Panc1 (cell line): ENCODE data around the gene PPP2R5D. TPM values are rescaled to one million over a fixed set of nuclear protein-coding genes. Genes with fewer than 3 reads are reported as not detected.

Experiments
- ATAC-seq: fragments of 200-7000 bp; cut with Tn5 transposase; 2 replicates; pipeline ENCODE4 v1.9.1; 2020; ENCODE audit warnings: mild to moderate bottlenecking, moderate library complexity
- BruUV-seq: library from RNA; stranded (reverse); fragments of 400-500 nt; replicated peaks from 2 replicates; lab custom pipeline; 2021; lab: Mats Ljungman, UMichigan
- CTCF ChIA-PET: fragments of 300-600 bp; sonication (Branson Sonifier 250); formaldehyde crosslinking; loops from one replicate; lab custom pipeline; 2022; ENCODE audit warnings: antibody characterized with exemption; lab: Charles Lee
- POLR2A ChIA-PET: fragments of 300-600 bp; sonication (Branson Sonifier 250); formaldehyde crosslinking; loops from one replicate; lab custom pipeline; 2022; ENCODE audit warnings: antibody characterized with exemption; lab: Charles Lee
- DNase-seq: peaks from one replicate; pipeline ENCODE4 v3.0.0-alpha.2; 2010; ENCODE audit warnings: low read depth, low spot score
- H3K27ac ChIP-seq: 2 replicates; pipeline ENCODE4 v1.5.1; 2011; ENCODE audit warnings: mild to moderate bottlenecking, low read length, inconsistent platforms
- H3K27me3 ChIP-seq: fragments of 200-500 bp; sonication (Bioruptor generic); 2 replicates; pipeline ENCODE4 v1.6.0; 2014; ENCODE audit warnings: low read length, inconsistent platforms; ENCODE audit not compliant: control insufficient read depth, insufficient read depth
- H3K36me3 ChIP-seq: fragments of 200-500 bp; sonication (Bioruptor generic); 2 replicates; pipeline ENCODE4 v1.5.1; 2014; ENCODE audit warnings: inconsistent platforms, mild to moderate bottlenecking, low read length, moderate library complexity; ENCODE audit not compliant: control insufficient read depth, insufficient read depth
- H3K4me1 ChIP-seq: 2 replicates; pipeline ENCODE4 v1.5.1; 2011; ENCODE audit warnings: inconsistent platforms, mild to moderate bottlenecking, low read length, moderate library complexity; ENCODE audit not compliant: control insufficient read depth, insufficient read depth
- H3K4me3 ChIP-seq, 2 experiments: 2 replicates each; pipeline ENCODE4 v1.5.1; 2011 to 2012; ENCODE audit warnings: low read depth in 2 of 2, low read length in 2 of 2, mild to moderate bottlenecking in 2 of 2, inconsistent platforms in 1 of 2, moderate library complexity in 1 of 2
- H3K9me3 ChIP-seq: fragments of 200-500 bp; sonication (Bioruptor generic); 2 replicates; pipeline ENCODE4 v1.5.1; 2014; ENCODE audit warnings: low read depth, mild to moderate bottlenecking, inconsistent platforms, low read length, moderate library complexity; ENCODE audit not compliant: control insufficient read depth, insufficient read depth
- POLR2AphosphoS5 ChIP-seq: IDR thresholded peaks from 2 replicates; pipeline ENCODE4 v1.6.1; 2012; ENCODE audit warnings: mild to moderate bottlenecking, low read depth, low read length, moderate library complexity
- SIN3A ChIP-seq: IDR thresholded peaks from 2 replicates; pipeline ENCODE4 v1.6.1; 2012; ENCODE audit warnings: low read depth, mild to moderate bottlenecking, low read length, moderate library complexity, borderline replicate concordance; ENCODE audit not compliant: insufficient read depth
- TCF7L2 ChIP-seq: IDR thresholded peaks from 2 replicates; pipeline ENCODE4 v1.6.1; 2011; ENCODE audit warnings: mild to moderate bottlenecking, low read depth, low read length, inconsistent platforms
- in situ Hi-C: cut with HindIII; loops from 2 replicates; pipeline ENCODE4 v1.10.0; 2016; ENCODE audit warnings: low sequenced_read_pairs, low pct_unique_long_range_greater_than_20kb
- intact Hi-C: fragments of 100-400 bp; cut with micrococcal nuclease; formaldehyde crosslinking; loops from one replicate; pipeline ENCODE4 v1.10.0; 2022; ENCODE audit not compliant: unreplicated experiment
- total RNA-seq: library from RNA; stranded (reverse); gene quantifications from one replicate; pipeline ENCODE4 v1.2.1, GENCODE V29; 2021; ENCODE audit not compliant: unreplicated experiment
- TF ChIP-seq, protein P1 (sequence below): fragments of 450-650 bp; IDR thresholded peaks from 2 replicates; pipeline ENCODE4 v1.5.1; 2017; ENCODE audit warnings: mild to moderate bottlenecking
- TF ChIP-seq, protein P2 (sequence below), 2 experiments: IDR thresholded peaks; 2 replicates each; pipeline ENCODE4 v1.6.1; 2011 to 2012; ENCODE audit warnings: low read depth in 2 of 2, control low read depth in 1 of 2, low read length in 1 of 2, mild to moderate bottlenecking in 1 of 2, moderate library complexity in 1 of 2; ENCODE audit not compliant: insufficient read depth in 1 of 2

Gene PPP2R5D
- total RNA-seq, 1 experiment from 2014 or later, result 63.6 TPM

DNA sequence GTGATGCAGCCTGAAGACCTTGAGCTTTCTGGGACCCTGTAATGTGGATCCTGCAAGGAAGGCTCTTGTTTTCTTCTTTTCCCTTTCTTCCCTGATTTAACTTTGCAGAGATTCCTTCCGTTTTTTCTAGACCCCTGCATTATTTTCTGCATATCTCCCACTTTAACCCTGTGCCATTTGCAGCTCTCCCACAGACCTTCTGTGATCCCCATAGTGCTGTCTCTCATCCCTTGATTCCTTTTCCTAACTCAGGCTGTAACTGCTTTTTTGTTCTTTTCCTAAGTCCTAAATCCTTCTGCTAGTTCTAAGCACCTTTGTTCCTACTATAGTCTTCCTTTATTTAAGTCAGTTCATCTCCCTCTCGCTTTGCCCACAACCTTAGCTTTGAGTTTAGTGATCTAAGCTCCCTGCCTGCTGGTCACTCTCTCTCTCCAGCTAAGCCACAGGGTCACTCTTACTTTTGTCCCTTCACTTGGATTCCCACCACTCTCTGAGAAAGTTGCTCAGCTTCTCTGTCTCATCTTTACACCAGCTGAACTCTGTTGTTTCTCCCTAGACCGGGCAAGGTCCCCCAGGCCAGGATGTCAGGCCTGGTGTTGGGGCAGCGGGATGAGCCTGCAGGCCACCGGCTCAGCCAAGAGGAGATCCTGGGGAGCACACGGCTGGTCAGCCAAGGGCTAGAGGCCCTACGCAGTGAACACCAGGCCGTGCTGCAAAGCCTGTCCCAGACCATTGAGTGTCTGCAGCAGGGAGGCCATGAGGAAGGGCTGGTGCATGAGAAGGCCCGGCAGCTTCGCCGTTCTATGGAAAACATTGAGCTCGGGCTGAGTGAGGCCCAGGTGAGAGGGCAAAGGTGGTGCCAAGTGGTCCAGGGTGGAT is 76.6 kb downstream of the PPP2R5D start:
- H3K4me3 ChIP-seq, result no peak overlapping the region
- no peak for ATAC-seq
- in situ Hi-C loops (no loop called here), intact Hi-C loops (no loop called here)
- H3K36me3 ChIP-seq, result peaks cover 5% of the 10 kb centered on the region; the same call in 1 of the 2 replicates
- no peaks in the 10 kb centered on the region for H3K27me3 ChIP-seq
- CTCF ChIA-PET, result interaction anchor here (0.5 kb wide), 1 partner anchor 119 kb away, joined by 7 read pairs; no protein-coding TSS in a partner anchor
- peak overlapping the region; percentile 87; the same call in 1 of the 2 replicates for H3K27ac ChIP-seq
- TF ChIP-seq, protein P1, sequence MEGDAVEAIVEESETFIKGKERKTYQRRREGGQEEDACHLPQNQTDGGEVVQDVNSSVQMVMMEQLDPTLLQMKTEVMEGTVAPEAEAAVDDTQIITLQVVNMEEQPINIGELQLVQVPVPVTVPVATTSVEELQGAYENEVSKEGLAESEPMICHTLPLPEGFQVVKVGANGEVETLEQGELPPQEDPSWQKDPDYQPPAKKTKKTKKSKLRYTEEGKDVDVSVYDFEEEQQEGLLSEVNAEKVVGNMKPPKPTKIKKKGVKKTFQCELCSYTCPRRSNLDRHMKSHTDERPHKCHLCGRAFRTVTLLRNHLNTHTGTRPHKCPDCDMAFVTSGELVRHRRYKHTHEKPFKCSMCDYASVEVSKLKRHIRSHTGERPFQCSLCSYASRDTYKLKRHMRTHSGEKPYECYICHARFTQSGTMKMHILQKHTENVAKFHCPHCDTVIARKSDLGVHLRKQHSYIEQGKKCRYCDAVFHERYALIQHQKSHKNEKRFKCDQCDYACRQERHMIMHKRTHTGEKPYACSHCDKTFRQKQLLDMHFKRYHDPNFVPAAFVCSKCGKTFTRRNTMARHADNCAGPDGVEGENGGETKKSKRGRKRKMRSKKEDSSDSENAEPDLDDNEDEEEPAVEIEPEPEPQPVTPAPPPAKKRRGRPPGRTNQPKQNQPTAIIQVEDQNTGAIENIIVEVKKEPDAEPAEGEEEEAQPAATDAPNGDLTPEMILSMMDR, result no peak
- TF ChIP-seq SIN3A, result no peak
- no peak for TF ChIP-seq POLR2AphosphoS5
- TF ChIP-seq TCF7L2, result no peak
- TF ChIP-seq, protein P2, sequence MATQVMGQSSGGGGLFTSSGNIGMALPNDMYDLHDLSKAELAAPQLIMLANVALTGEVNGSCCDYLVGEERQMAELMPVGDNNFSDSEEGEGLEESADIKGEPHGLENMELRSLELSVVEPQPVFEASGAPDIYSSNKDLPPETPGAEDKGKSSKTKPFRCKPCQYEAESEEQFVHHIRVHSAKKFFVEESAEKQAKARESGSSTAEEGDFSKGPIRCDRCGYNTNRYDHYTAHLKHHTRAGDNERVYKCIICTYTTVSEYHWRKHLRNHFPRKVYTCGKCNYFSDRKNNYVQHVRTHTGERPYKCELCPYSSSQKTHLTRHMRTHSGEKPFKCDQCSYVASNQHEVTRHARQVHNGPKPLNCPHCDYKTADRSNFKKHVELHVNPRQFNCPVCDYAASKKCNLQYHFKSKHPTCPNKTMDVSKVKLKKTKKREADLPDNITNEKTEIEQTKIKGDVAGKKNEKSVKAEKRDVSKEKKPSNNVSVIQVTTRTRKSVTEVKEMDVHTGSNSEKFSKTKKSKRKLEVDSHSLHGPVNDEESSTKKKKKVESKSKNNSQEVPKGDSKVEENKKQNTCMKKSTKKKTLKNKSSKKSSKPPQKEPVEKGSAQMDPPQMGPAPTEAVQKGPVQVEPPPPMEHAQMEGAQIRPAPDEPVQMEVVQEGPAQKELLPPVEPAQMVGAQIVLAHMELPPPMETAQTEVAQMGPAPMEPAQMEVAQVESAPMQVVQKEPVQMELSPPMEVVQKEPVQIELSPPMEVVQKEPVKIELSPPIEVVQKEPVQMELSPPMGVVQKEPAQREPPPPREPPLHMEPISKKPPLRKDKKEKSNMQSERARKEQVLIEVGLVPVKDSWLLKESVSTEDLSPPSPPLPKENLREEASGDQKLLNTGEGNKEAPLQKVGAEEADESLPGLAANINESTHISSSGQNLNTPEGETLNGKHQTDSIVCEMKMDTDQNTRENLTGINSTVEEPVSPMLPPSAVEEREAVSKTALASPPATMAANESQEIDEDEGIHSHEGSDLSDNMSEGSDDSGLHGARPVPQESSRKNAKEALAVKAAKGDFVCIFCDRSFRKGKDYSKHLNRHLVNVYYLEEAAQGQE (IDR thresholded peaks at IDR 0.05; ENCODE audit: insufficient read depth in 1 of 2, low read depth in 2 of 2, low read length in 1 of 2), result no peak
- no peaks in the 10 kb centered on the region for H3K9me3 ChIP-seq
- BruUV-seq, result no TSS peak
- peaks cover 11% of the 10 kb centered on the region for H3K4me1 ChIP-seq
- POLR2A ChIA-PET, result no interaction called here
- no peak for DNase-seq

DNA sequence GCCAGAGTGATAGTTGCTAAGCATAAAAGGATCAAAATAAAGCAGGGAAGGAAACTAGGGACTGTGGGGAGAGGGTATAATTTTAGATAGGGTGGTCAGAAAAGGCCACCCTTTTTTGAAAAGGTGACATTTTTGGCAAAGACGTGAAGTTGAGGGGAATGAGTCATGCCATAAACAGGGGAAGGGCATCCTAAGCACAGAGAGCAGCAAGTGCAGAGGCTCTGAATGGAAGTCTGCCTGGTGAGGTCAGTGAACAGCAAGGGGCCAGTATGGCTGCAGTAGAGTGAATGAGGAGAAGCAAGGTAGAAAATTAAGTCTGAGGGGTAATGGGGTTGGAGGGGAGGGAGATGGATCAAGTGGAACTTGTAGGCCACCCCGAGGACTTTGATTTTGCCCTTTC is 77.5 kb downstream of the PPP2R5D start:
- in situ Hi-C loops (no loop called here), intact Hi-C loops (no loop called here)
- ChIA-PET POLR2A (no interaction called here), CTCF (no interaction called here)
- H3K27ac ChIP-seq, result no peak overlapping the region
- H3K9me3 ChIP-seq, result no peaks in the 10 kb centered on the region
- no peaks in the 10 kb centered on the region for H3K27me3 ChIP-seq
- ATAC-seq (no peak), DNase-seq (no peak)
- TF ChIP-seq SIN3A (no peak), TCF7L2 (no peak), POLR2AphosphoS5 (no peak)
- TF ChIP-seq, protein P2 (IDR thresholded peaks at IDR 0.05; ENCODE audit: insufficient read depth in 1 of 2, low read depth in 2 of 2, low read length in 1 of 2), result no peak
- TF ChIP-seq, protein P1, result no peak
- H3K4me3 ChIP-seq, result no peak overlapping the region
- peaks cover 11% of the 10 kb centered on the region for H3K4me1 ChIP-seq
- H3K36me3 ChIP-seq, result peaks cover 5% of the 10 kb centered on the region; the same call in 1 of the 2 replicates
- no TSS peak for BruUV-seq
